AG09309 (cell line): ENCODE data around the gene CLTCL1.
A peak's percentile ranks its signal among the peaks of the same experiment; 100 is the strongest.

Source experiments
- DNase-seq: peaks from one replicate; pipeline ENCODE4 v3.0.0-alpha.2; 2010; ENCODE audit warnings: low read depth
- H3K4me3 ChIP-seq: 2 replicates; pipeline ENCODE4 v1.5.1; 2011; ENCODE audit warnings: mild to moderate bottlenecking, low read depth, low read length, moderate library complexity; ENCODE audit not compliant: control insufficient read depth
- TF ChIP-seq, protein P1 (sequence below): IDR thresholded peaks from 2 replicates; pipeline ENCODE4 v1.5.1; 2011; ENCODE audit warnings: mild to moderate bottlenecking, low read depth, low read length, inconsistent platforms; ENCODE audit not compliant: insufficient read depth, control insufficient read depth; ENCODE audit errors: missing control alignments

CLTCL1 gene

DNA sequence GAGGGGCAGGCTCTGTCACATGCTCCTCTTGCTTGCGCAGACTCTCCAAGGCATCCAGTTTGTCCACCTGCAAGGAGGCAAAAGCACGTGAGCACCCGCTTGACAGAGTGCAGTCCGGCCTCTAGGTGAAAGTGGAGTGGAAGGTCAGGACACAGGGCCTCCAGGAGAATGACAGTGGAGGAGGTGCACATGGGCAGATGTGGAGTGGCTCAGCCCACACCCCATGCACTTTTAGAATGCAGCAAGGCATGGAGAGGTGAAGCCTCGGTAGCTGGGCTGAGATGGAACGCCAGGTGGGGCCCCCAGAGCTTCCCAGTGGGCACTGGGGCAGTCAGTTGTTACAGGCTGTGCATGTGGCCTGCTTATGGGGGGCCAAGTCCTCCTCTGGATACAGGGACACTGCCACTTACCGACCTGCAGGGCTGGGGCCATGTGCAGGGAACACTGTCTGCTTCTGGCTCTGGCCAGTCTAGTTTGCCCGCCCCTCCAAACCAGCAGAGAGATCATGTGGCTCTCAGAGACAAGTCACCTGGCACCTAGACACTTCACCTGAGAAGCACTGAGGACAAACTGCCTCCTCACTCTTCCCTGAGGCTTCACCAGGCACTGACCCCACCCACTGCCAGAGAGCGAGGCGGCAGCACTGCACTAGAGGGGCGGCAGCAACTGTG lies 110.6 kb downstream of the CLTCL1 start:
- no peak overlapping the region for H3K4me3 ChIP-seq
- no peak for DNase-seq
- TF ChIP-seq, protein P1, sequence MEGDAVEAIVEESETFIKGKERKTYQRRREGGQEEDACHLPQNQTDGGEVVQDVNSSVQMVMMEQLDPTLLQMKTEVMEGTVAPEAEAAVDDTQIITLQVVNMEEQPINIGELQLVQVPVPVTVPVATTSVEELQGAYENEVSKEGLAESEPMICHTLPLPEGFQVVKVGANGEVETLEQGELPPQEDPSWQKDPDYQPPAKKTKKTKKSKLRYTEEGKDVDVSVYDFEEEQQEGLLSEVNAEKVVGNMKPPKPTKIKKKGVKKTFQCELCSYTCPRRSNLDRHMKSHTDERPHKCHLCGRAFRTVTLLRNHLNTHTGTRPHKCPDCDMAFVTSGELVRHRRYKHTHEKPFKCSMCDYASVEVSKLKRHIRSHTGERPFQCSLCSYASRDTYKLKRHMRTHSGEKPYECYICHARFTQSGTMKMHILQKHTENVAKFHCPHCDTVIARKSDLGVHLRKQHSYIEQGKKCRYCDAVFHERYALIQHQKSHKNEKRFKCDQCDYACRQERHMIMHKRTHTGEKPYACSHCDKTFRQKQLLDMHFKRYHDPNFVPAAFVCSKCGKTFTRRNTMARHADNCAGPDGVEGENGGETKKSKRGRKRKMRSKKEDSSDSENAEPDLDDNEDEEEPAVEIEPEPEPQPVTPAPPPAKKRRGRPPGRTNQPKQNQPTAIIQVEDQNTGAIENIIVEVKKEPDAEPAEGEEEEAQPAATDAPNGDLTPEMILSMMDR = no peak

GRCh38 chr22:19180234-19180633 lies 111.3 kb downstream of the CLTCL1 start:
- DNase-seq = no peak

DNA sequence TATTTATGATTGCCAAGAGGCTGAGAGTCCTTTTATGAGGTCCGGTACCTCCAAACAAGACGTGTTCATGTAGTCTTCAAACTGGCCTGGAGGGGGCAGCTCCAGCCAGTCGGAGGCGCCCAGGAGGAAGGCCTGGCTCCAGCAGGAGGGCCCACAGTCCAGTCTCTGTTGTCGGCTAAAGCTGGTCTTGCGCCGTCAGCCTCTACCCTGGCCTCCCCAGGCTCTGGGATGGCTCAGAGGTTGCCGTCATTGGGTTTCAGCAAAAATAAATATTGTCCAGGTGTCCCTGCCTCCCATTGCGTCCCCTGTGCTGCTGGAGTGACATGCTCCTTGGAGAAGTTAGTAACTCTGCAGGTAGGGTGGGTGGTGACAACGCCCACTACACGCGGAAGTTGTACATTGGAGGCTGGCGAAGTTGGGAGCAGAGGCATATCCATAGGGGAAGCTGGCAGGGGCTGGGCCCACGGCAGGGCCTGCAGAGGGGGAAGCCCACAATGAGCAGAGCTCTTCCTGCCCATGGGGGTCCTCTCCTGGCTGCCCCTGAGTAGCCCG lies 111.9 kb downstream of the CLTCL1 start:
- peak; percentile 49 for DNase-seq
- peak overlapping the region; percentile 51 for H3K4me3 ChIP-seq

More at GRCh38 chr22:19180234-19180633, 111.3 kb downstream of the CLTCL1 start:
- H3K4me3 ChIP-seq = no peak overlapping the region
- TF ChIP-seq, protein P1 = no peak

DNA sequence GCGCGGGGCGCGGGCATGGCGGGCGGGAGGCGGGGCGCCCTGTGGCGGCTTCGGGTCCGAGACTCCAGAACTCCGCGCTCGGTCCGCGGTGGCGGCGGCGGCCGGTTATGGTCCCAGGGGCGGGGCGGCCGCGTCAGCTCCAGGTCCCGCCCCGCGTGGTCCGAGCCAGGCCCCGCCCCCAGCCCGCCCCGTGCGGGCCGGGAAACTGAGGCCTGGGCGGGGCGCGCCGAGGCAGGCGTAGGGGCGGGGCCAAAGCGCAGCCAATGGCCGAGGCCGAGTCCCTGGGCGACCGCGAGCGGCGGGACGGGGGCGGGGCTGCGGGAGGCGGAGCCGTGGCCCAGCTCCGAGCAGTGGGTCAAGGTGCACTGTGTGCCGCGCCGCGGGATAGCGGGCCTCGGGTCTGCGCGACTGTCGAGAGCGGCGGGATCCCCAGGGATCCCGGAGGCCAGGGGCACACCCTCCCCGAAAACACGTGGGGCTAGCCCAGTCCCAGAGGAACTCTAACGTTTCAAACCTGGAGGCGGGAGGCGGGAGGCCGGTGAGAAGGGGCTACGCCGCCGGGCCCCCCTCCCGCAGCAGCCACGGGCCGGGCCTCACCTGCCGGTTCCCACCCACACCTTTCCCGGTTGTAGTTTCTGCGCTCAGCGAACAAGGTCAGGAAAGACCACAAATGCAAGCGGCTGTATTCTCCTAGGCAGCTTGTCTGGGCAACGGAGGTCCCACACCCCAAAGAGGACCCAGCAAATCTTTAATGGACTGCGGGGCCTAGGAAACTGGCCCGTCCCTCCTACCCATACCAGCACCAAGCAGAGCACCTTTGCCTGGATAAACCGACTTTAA lies 112.6 kb downstream of the CLTCL1 start, which contains the start of gene SLC25A1:
Gene SLC25A1 (minus strand): TSS at position 80 of the 840 bp plus-strand sequence. CDS start 63 bp downstream, at position 17.
- peak within 1 kb of the TSS; percentile 63 for H3K4me3 ChIP-seq
- peak; percentile 32 for DNase-seq
- TF ChIP-seq, protein P1 = no peak

More for the DNA sequence above, 111.9 kb downstream of the CLTCL1 start:
- TF ChIP-seq, protein P1 = peak; percentile 74

DNA sequence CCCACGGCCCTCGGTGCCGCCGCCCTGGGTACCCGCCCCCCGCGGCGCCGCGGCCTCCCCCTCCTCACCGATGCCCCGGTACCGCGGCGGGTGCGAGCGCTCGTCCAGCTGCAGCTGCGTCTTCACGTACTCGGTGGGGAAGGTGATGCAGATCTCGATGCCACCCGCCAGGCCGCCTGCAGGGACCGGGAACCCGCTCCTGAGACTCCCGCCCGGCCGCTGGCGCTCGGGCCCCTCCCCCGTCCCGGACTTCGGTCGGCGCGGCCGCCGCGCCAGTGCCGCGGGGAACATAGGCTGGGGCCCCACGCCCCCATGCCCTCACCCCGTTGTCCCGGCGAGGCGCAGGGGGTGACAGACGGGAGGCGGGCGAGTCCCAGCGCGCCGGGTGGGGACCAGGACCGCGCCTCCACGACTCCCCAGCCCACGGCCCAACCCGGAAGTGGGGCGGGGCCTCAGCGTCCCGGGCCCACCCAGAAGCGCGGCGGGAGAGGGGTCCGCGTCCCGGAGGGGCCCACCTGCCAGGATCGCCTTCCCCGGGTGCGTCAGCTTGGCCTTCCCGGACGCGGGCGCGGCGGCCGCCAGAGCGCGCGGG lies 113.4 kb downstream of the CLTCL1 start:
- TF ChIP-seq, protein P1 = no peak
- peak overlapping the region; percentile 63 for H3K4me3 ChIP-seq
- DNase-seq = no peak
